WERI-Rb-1 (cell line): ENCODE results near the gene BCKDHB.

Experiments used
- DNase-seq: peaks from one replicate; pipeline ENCODE4 v3.0.0-alpha.2; 2020
- H3K27ac ChIP-seq: fragments of 250-450 bp; sonication (Bioruptor Pico); 2 replicates; pipeline ENCODE4 v1.5.1; 2020; ENCODE audit warnings: mild to moderate bottlenecking, moderate library complexity
- H3K27me3 ChIP-seq: fragments of 250-450 bp; sonication (Bioruptor Pico); 2 replicates; pipeline ENCODE4 v1.5.1; 2021; ENCODE audit warnings: mild to moderate bottlenecking, low read depth, moderate library complexity; ENCODE audit not compliant: insufficient read depth, severe bottlenecking
- H3K36me3 ChIP-seq: fragments of 250-450 bp; sonication (Bioruptor Pico); 2 replicates; pipeline ENCODE4 v1.5.1; 2020; ENCODE audit warnings: mild to moderate bottlenecking, moderate library complexity
- H3K4me3 ChIP-seq: 2 replicates; pipeline ENCODE4 v1.5.1; 2011; ENCODE audit warnings: low read depth, mild to moderate bottlenecking, control low read depth, low read length
- H3K9me3 ChIP-seq: fragments of 250-450 bp; sonication (Bioruptor Pico); 2 replicates; pipeline ENCODE4 v1.5.1; 2021; ENCODE audit warnings: mild to moderate bottlenecking, moderate library complexity; ENCODE audit not compliant: severe bottlenecking
- TF ChIP-seq, protein P1 (sequence below): IDR thresholded peaks from 2 replicates; pipeline ENCODE4 v1.5.1; 2011; ENCODE audit warnings: low read depth, mild to moderate bottlenecking, control low read depth, inconsistent platforms, low read length

Gene BCKDHB

DNA sequence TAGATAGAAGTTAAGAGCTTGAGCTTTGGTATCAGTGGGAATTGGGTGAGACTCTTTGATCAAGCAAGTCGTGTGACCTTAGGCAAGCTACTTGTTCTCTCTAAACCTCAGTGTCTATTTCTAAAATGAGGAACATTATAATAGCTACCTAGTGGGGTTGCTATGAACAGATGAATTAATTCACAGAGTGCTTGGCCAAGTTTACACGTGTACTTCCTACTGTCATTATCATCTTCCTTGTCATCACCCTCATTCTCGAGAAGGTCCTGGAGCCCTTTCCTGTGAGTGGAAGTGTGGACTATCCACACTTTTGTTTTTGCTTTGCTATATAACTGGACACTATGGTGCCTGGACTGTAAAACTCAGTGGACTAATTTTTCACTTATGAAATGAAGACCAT is 64.0 kb downstream of the BCKDHB start:
- DNase-seq, result no peak
- Histone ChIP-seq H3K27ac (no peak overlapping the region), H3K9me3 (no peaks in the 10 kb centered on the region), H3K4me3 (no peak overlapping the region), H3K27me3 (no peaks in the 10 kb centered on the region), H3K36me3 (no peaks in the 10 kb centered on the region)
- TF ChIP-seq, protein P1, sequence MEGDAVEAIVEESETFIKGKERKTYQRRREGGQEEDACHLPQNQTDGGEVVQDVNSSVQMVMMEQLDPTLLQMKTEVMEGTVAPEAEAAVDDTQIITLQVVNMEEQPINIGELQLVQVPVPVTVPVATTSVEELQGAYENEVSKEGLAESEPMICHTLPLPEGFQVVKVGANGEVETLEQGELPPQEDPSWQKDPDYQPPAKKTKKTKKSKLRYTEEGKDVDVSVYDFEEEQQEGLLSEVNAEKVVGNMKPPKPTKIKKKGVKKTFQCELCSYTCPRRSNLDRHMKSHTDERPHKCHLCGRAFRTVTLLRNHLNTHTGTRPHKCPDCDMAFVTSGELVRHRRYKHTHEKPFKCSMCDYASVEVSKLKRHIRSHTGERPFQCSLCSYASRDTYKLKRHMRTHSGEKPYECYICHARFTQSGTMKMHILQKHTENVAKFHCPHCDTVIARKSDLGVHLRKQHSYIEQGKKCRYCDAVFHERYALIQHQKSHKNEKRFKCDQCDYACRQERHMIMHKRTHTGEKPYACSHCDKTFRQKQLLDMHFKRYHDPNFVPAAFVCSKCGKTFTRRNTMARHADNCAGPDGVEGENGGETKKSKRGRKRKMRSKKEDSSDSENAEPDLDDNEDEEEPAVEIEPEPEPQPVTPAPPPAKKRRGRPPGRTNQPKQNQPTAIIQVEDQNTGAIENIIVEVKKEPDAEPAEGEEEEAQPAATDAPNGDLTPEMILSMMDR, result no peak

DNA sequence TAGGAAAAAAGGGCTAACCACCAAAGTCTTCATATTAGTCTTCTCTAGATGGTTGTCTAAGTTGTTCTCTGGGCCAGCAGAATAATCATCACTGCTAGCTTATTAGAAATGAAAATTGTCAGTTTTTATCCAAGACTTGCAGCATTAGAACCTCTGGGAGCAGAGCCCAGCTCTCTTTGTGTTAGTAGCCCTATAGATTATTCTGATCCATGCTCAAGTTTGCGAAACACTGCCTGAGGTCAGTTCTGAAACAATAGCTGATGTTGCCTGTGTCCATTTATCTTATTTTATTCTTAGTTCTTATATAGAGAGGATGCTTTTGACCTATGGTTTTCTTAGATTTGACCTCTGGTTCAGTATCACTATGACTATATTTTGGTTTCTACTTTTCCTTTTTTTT is 66.9 kb downstream of the BCKDHB start:
- no peak overlapping the region for H3K4me3 ChIP-seq
- TF ChIP-seq, protein P1, result no peak
- no peak for DNase-seq

DNA sequence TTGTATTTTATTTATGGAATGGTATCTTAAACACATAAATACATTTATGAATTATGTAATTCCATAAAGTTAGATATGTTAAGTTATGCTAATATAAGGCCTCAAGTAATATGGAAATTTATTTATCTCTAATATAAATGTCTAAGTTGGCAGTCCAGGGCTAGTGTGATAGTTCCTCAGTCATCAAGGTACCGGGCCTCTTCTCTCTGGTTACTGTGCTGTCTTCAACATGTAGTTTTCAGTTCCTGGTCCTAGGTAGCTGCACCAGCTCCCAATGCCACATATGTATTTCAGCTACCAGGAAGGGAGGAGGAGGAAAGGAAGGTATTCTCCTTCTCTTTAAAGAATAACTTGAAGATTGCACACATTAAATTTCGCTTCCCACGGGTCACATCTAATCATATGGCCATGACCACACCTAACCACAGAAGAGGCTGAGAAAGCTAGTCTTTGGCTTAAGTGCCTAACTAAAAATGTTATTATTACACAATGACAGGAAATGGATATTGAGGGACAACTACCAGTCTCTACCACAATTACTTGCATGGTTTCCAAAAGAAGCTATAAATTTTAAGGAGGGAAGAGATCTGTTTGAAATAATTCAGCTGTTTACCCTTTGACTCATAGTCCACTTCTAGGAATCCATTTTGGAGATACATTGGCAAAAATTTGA is 68.6 kb downstream of the BCKDHB start:
- no peak for DNase-seq
- H3K27me3 ChIP-seq, result no peaks in the 10 kb centered on the region
- TF ChIP-seq, protein P1, result no peak
- H3K27ac ChIP-seq, result no peak overlapping the region
- H3K9me3 ChIP-seq, result no peaks in the 10 kb centered on the region
- H3K36me3 ChIP-seq, result no peaks in the 10 kb centered on the region
- H3K4me3 ChIP-seq, result no peak overlapping the region

More for the DNA sequence above, 66.9 kb downstream of the BCKDHB start:
- no peaks in the 10 kb centered on the region for H3K9me3 ChIP-seq
- no peaks in the 10 kb centered on the region for H3K27me3 ChIP-seq
- no peak overlapping the region for H3K27ac ChIP-seq
- no peaks in the 10 kb centered on the region for H3K36me3 ChIP-seq

DNA sequence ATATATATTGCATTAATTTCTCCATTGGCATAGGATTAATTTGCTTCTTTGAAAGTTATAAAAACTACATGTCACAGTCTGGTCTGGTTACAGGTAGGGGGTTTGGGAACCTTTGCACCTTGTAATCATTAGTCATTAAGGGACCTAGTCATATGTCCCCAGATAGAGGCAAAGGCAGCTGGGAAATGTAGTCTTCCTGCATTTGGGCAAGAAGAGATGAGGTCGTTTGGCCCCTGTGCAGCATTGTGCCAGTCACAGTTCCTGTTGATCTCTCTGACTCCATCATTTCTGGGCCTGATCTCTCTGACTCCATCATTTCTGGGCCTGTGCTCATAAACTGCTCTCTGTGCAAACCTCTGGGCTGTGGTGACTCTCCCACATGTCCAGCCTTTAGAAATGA is 73.2 kb downstream of the BCKDHB start:
- no peaks in the 10 kb centered on the region for H3K9me3 ChIP-seq
- TF ChIP-seq, protein P1, result no peak
- DNase-seq, result no peak
- no peak overlapping the region for H3K27ac ChIP-seq
- no peaks in the 10 kb centered on the region for H3K27me3 ChIP-seq
- no peaks in the 10 kb centered on the region for H3K36me3 ChIP-seq
- no peak overlapping the region for H3K4me3 ChIP-seq

DNA sequence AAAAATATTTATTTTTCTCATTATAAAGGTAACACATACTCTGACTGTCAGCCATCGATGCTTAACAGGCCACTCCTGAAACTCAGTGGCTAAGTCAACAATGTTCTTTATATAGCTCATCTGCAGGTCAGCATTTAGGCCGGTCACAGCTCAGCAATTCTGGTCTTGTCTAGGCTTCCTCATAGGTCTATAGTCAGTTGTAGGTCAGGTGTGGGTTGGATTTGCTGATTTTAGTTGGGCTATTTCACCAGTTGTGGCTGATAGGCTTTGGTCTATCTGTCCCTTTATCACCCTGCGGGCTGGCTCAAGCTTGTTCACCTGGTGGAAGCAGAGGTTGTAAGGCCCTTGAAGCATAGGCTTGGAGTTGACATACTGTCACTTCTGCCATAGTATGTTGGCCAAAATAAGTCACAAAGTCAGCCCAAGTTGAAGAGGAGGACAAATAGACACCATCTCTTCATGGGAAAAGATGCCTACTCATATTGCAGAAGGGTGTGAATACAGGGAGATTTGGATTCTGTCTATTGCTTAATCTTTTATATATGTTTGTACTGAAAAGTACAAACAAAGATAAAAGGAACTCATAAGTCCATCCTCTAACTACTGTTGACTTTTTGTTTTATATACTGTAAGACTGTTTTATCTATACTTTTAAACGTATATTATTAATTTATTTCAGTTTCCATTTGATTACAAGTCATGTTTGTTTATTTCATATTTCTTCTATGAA is 75.0 kb downstream of the BCKDHB start:
- Histone ChIP-seq H3K27ac (no peak overlapping the region), H3K9me3 (no peaks in the 10 kb centered on the region), H3K36me3 (no peaks in the 10 kb centered on the region), H3K27me3 (no peaks in the 10 kb centered on the region), H3K4me3 (no peak overlapping the region)
- TF ChIP-seq, protein P1, result no peak
- no peak for DNase-seq
